HepG2 (cell line): ENCODE results near the gene CITED2. TPM values are rescaled to one million over a fixed set of nuclear protein-coding genes. Genes with fewer than 3 reads are reported as not detected.

Source experiments
- AHR ChIP-seq: IDR thresholded peaks from 2 replicates; pipeline ENCODE4 v1.6.1; 2018; ENCODE audit warnings: missing genetic modification reagents, missing compliant biosample characterization
- ARID4A ChIP-seq: sonication (generic); formaldehyde crosslinking; IDR thresholded peaks from 2 replicates; pipeline ENCODE4 v1.5.0; 2020; ENCODE audit warnings: mild to moderate bottlenecking, missing genetic modification reagents, borderline replicate concordance
- EZH2 ChIP-seq: conservative IDR thresholded peaks from 2 replicates; pipeline ENCODE4 v1.6.1; 2012; ENCODE audit warnings: mild to moderate bottlenecking, low read depth, low read length, moderate library complexity
- HCFC1 ChIP-seq: fragments of 150-350 bp; IDR thresholded peaks from 2 replicates; pipeline ENCODE4 v1.6.1; 2014; ENCODE audit warnings: low read depth, low read length
- IKZF5 ChIP-seq: IDR thresholded peaks from 2 replicates; pipeline ENCODE4 v1.6.1; 2018; ENCODE audit warnings: missing genetic modification reagents, mild to moderate bottlenecking, missing compliant biosample characterization
- IRF1 ChIP-seq: sonication (generic); formaldehyde crosslinking; IDR thresholded peaks from 2 replicates; pipeline ENCODE4 v1.4.0; 2020; ENCODE audit warnings: low read depth, mild to moderate bottlenecking, missing genetic modification reagents
- KLF15 ChIP-seq: sonication (generic); formaldehyde crosslinking; IDR thresholded peaks from 2 replicates; pipeline ENCODE4 v1.8.1; 2023; ENCODE audit warnings: borderline replicate concordance, mild to moderate bottlenecking, inconsistent platforms, missing genetic modification reagents, mixed read lengths
- MYNN ChIP-seq: sonication (generic); formaldehyde crosslinking; IDR thresholded peaks from 2 replicates; pipeline ENCODE4 v1.4.0; 2020; ENCODE audit warnings: mild to moderate bottlenecking, low read depth, missing genetic modification reagents
- NBN ChIP-seq: fragments of 450-650 bp; conservative IDR thresholded peaks from 2 replicates; pipeline ENCODE4 v1.6.1; 2017
- NFYB ChIP-seq: sonication (generic); formaldehyde crosslinking; IDR thresholded peaks from 2 replicates; pipeline ENCODE4 v1.4.0; 2020; ENCODE audit warnings: missing genetic modification reagents
- PATZ1 ChIP-seq: sonication (generic); formaldehyde crosslinking; IDR thresholded peaks from 2 replicates; pipeline ENCODE4 v1.4.0; 2020; ENCODE audit warnings: missing genetic modification reagents
- REPIN1 ChIP-seq: sonication (generic); formaldehyde crosslinking; IDR thresholded peaks from 2 replicates; pipeline ENCODE4 v1.8.0; 2022; ENCODE audit warnings: missing genetic modification reagents, low read depth, mild to moderate bottlenecking, borderline replicate concordance
- SP140L ChIP-seq: sonication (generic); formaldehyde crosslinking; IDR thresholded peaks from 2 replicates; pipeline ENCODE4 v1.4.0; 2020; ENCODE audit warnings: missing genetic modification reagents, borderline replicate concordance
- TAF15 ChIP-seq: fragments of 200-400 bp; formaldehyde crosslinking; IDR thresholded peaks from one replicate; pipeline ENCODE4 v1.6.1; 2018; ENCODE audit warnings: mild to moderate bottlenecking, low read depth, low read length; ENCODE audit not compliant: poor library complexity, severe bottlenecking
- U2AF1 ChIP-seq: fragments of 200-400 bp; formaldehyde crosslinking; optimal IDR thresholded peaks from 2 replicates; pipeline ENCODE3; 2017; ENCODE audit warnings: mild to moderate bottlenecking, low read depth, low read length
- YEATS4 ChIP-seq: sonication (generic); formaldehyde crosslinking; IDR thresholded peaks from 2 replicates; pipeline ENCODE4 v1.4.0; 2020; ENCODE audit warnings: missing genetic modification reagents, borderline replicate concordance
- ZNF20 ChIP-seq: sonication (generic); formaldehyde crosslinking; IDR thresholded peaks from 2 replicates; pipeline ENCODE4 v1.4.0; 2020; ENCODE audit warnings: mild to moderate bottlenecking, moderate library complexity, missing genetic modification reagents
- ZNF615 ChIP-seq: sonication (generic); formaldehyde crosslinking; IDR thresholded peaks from 2 replicates; pipeline ENCODE4 v1.5.0; 2020; ENCODE audit warnings: mild to moderate bottlenecking, missing genetic modification reagents, borderline replicate concordance
- polyA plus RNA-seq, 8 experiments: library from polyadenylated mRNA; depleted of rRNA in 3 of 8; stranded (reverse) in 7 of 8; unstranded in 1 of 8; fragments of >200 nt; fragmentation: Illumina TruSeq in 4 of 8; extraction: Trizol in 4 of 8; gene quantifications; 2 replicates each; pipeline versions ENCODE4 v1.2.1 to v1.2.3, GENCODE V29; 2011 to 2016; ENCODE audit warnings: low read depth in 4 of 8, missing spikeins in 1 of 8, mixed read lengths in 1 of 8; ENCODE audit not compliant: insufficient read depth in 1 of 8
- total RNA-seq, 5 experiments: library from RNA; depleted of rRNA; stranded (reverse); fragments of >200 nt; fragmentation: Illumina TruSeq; extraction: Trizol; gene quantifications; 2 replicates each; pipeline ENCODE4 v1.2.3, GENCODE V29; 2016; ENCODE audit warnings: low read depth in 1 of 5
- TF ChIP-seq, protein P1 (sequence below): sonication (generic); formaldehyde crosslinking; IDR thresholded peaks from 2 replicates; pipeline ENCODE4 v1.4.0; 2020; ENCODE audit warnings: missing genetic modification reagents, low read depth, mild to moderate bottlenecking, borderline replicate concordance

Gene CITED2
- total and polyA plus RNA-seq, 2 of the 13 experiments (the other 11 are each of a cell fraction or from before 2014, with no cell fraction given): 17.6 to 57.2 TPM

DNA sequence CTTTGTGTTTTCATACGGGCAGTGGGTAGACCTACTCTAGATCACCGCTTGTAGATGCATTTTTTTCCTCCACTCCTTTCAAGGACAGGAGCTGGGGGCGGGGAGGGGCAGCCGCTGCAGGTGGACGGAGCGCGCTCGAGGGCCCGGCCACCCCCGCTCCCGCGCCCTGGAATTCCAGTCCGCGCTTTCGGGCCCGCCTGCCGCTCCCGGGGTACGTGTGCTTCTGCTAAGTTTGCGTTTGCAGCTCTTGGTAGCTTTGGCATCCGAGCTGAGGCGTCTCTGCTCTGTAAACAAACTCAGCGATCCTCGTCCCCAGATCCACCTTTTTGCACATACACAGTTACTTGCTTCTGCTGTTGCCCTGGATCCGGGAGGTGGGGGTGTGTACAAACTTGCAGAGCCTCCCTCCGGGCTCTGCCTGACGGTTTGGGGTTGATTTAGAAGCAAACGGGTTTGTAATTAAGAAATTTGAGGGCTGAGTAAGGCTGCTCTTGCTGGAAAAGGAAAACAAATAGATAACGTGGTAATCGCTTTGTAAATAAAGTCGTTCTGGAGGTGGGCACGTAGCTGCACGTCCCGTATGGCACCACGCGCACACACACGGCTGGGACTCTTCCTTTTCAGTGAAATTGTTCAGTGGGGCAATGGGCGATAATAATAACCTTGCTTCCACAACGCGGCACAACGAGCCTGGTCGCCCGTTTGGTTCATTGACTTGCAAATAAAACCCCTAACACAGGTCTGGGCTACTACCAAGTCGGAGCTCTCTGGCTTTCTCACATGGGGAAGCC, 973 bp upstream of the CITED2 start (continued):
- TF ChIP-seq NFYB (CRISPR knock-in tag) (peak; percentile 38; the same call in 1 of the 2 replicates), ZNF615 (peak; percentile 87; the same call in 1 of the 2 replicates), ARID4A (peak; percentile 69; the same call in 1 of the 2 replicates), U2AF1 (no peak), SP140L (CRISPR knock-in tag) (peak; percentile 85; the same call in 1 of the 2 replicates), YEATS4 (CRISPR knock-in tag) (peak; percentile 85; the same call in 1 of the 2 replicates), TAF15 (no peak), REPIN1 (peak; percentile 48; the same call in 1 of the 2 replicates), AHR (CRISPR knock-in tag) (no peak; the same call in none of the 2 replicates), PATZ1 (CRISPR knock-in tag) (peak; percentile 80), EZH2 (no peak), IRF1 (0 out of 2 replicates have a peak, but pooled peaks have one; percentile 42), ZNF20 (CRISPR knock-in tag) (no peak), MYNN (CRISPR knock-in tag) (no peak; the same call in 1 of the 2 replicates), KLF15 (CRISPR knock-in tag) (no peak; the same call in 1 of the 2 replicates), NBN (no peak), IKZF5 (CRISPR knock-in tag) (peak; percentile 96), HCFC1 (peak; percentile 12; the same call in 1 of the 2 replicates)
- TF ChIP-seq, protein P1, sequence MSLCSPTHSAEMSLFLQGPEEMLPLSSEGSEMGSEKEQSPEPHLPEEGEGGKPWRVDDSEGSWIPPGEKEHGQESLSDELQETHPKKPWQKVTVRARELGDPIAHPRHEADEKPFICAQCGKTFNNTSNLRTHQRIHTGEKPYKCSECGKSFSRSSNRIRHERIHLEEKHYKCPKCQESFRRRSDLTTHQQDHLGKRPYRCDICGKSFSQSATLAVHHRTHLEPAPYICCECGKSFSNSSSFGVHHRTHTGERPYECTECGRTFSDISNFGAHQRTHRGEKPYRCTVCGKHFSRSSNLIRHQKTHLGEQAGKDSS (CRISPR knock-in tag): peak; percentile 90; the same call in 1 of the 2 replicates
